Measurements from ENCODE around the gene RPGRIP1. TPM values are rescaled to one million over a fixed set of nuclear protein-coding genes. Genes with fewer than 3 reads are reported as not detected.

Gene RPGRIP1
- total RNA-seq, 1 donor from 2014 or later = 0.47 TPM

GRCh38 chr14:21262410-21262809 is 17.5 kb upstream of the RPGRIP1 start:
- Mint-ChIP-seq H3K36me3 (peaks cover 56% of the 10 kb centered on the region), H3K4me1 (peaks cover 51% of the 10 kb centered on the region)
- H3K4me3 ChIP-seq = peak overlapping the region; percentile 99

GRCh38 chr14:21263284-21264024 is 16.4 kb upstream of the RPGRIP1 start:
- H3K4me2 ChIP-seq = peak overlapping the region; percentile 100
- no peaks in the 10 kb centered on the region for H3K27me3 ChIP-seq
- TF ChIP-seq CTCF (IDR thresholded peaks at IDR 0.05) (no peak), EZH2phosphoT487 (IDR thresholded peaks at IDR 0.05) (no peak), EZH2 (IDR thresholded peaks at IDR 0.05) (no peak)
- H3K36me3 ChIP-seq = peaks cover 46% of the 10 kb centered on the region
- peaks cover 64% of the 10 kb centered on the region for H3K4me1 ChIP-seq
- Mint-ChIP-seq H3K36me3 (peaks cover 64% of the 10 kb centered on the region), H3K4me3 (peak overlapping the region; percentile 3), H3K27ac (no peak overlapping the region), H3K9me3 (no peaks in the 10 kb centered on the region), H3K4me1 (peaks cover 52% of the 10 kb centered on the region), H3K27me3 (ENCODE audit: insufficient read depth, low read depth) (peaks cover 4% of the 10 kb centered on the region)
- peaks cover 100% of the 10 kb centered on the region for H4K20me1 ChIP-seq (ENCODE audit: low read depth)
- H3K27ac ChIP-seq = no peak overlapping the region
- peak overlapping the region; percentile 99 for H3K4me3 ChIP-seq
- peaks cover 41% of the 10 kb centered on the region for H3F3A ChIP-seq (ENCODE audit: low read depth)
- H3K9me3 ChIP-seq (ENCODE audit: low read depth) = no peaks in the 10 kb centered on the region
- H2AFZ ChIP-seq (replicated peaks) = no peak overlapping the region
- DNase-seq (ENCODE audit: low spot score) = no peak
- H3K9ac ChIP-seq = no peak overlapping the region
- peaks cover 100% of the 10 kb centered on the region for H3K79me2 ChIP-seq (ENCODE audit: low read depth)

More at GRCh38 chr14:21262410-21262809, 17.5 kb upstream of the RPGRIP1 start:
- Mint-ChIP-seq H3K9me3 (no peaks in the 10 kb centered on the region), H3K4me3 (peak overlapping the region; percentile 44), H3K27me3 (ENCODE audit: insufficient read depth, low read depth) (peaks cover 4% of the 10 kb centered on the region), H3K27ac (no peak overlapping the region)
- H3F3A ChIP-seq (ENCODE audit: low read depth) = peaks cover 42% of the 10 kb centered on the region
- peak overlapping the region; percentile 100 for H3K4me2 ChIP-seq
- TF ChIP-seq EZH2 (IDR thresholded peaks at IDR 0.05) = no peak
- no peak for TF ChIP-seq EZH2phosphoT487 (IDR thresholded peaks at IDR 0.05)
- no peak for TF ChIP-seq CTCF (IDR thresholded peaks at IDR 0.05)
- no peaks in the 10 kb centered on the region for H3K27me3 ChIP-seq
- H3K4me1 ChIP-seq = peaks cover 70% of the 10 kb centered on the region
- no peak overlapping the region for H2AFZ ChIP-seq (replicated peaks)
- no peak for DNase-seq (ENCODE audit: low spot score)
- H3K36me3 ChIP-seq = peaks cover 36% of the 10 kb centered on the region
- H3K9me3 ChIP-seq (ENCODE audit: low read depth) = no peaks in the 10 kb centered on the region
- peaks cover 100% of the 10 kb centered on the region for H4K20me1 ChIP-seq (ENCODE audit: low read depth)
- H3K9ac ChIP-seq = no peak overlapping the region
- peak overlapping the region; percentile 2 for H3K27ac ChIP-seq
- H3K79me2 ChIP-seq (ENCODE audit: low read depth) = peaks cover 100% of the 10 kb centered on the region

GRCh38 chr14:21264025-21264801 is 15.7 kb upstream of the RPGRIP1 start:
- peaks cover 48% of the 10 kb centered on the region for H3K36me3 ChIP-seq

More at GRCh38 chr14:21264025-21264801, 15.7 kb upstream of the RPGRIP1 start:
- Histone ChIP-seq H4K20me1 (ENCODE audit: low read depth) (peaks cover 99% of the 10 kb centered on the region), H2AFZ (replicated peaks) (no peak overlapping the region), H3K79me2 (ENCODE audit: low read depth) (peaks cover 100% of the 10 kb centered on the region), H3F3A (ENCODE audit: low read depth) (peaks cover 35% of the 10 kb centered on the region), H3K27ac (no peak overlapping the region), H3K4me1 (peaks cover 58% of the 10 kb centered on the region), H3K9ac (no peak overlapping the region), H3K4me3 (peak overlapping the region; percentile 99), H3K4me2 (peak overlapping the region; percentile 100), H3K27me3 (no peaks in the 10 kb centered on the region), H3K9me3 (ENCODE audit: low read depth) (no peaks in the 10 kb centered on the region)
- Mint-ChIP-seq H3K9me3 (no peaks in the 10 kb centered on the region), H3K27me3 (ENCODE audit: insufficient read depth, low read depth) (peaks cover 6% of the 10 kb centered on the region), H3K4me1 (peaks cover 44% of the 10 kb centered on the region), H3K4me3 (peak overlapping the region; percentile 3), H3K27ac (no peak overlapping the region), H3K36me3 (peaks cover 59% of the 10 kb centered on the region)
- TF ChIP-seq EZH2phosphoT487 (IDR thresholded peaks at IDR 0.05) (no peak), EZH2 (IDR thresholded peaks at IDR 0.05) (no peak), CTCF (IDR thresholded peaks at IDR 0.05) (no peak)
- DNase-seq (ENCODE audit: low spot score) = no peak

Data from neural progenitor cell (in vitro differentiated cells).